Peyer's patch (tissue), 4 donors: ENCODE measurements around the gene GKN1.

Source experiments
- POLR2A ChIP-seq, 2 donors: fragments of 450-650 bp; IDR thresholded peaks; one replicate each; pipeline ENCODE4 v1.5.1; 2017; ENCODE audit warnings: antibody characterized with exemption in 2 of 2, mild to moderate bottlenecking in 2 of 2, moderate library complexity in 2 of 2
- TF ChIP-seq, protein P1 (sequence below), 6 experiments: fragments of 450-650 bp in 4 of 6; fragments of 200-600 bp in 2 of 6; sonication (generic) in 1 of 6; IDR thresholded peaks; one replicate each; pipeline ENCODE4 v1.5.1; 2017 to 2019; ENCODE audit warnings: antibody characterized with exemption in 6 of 6, mild to moderate bottlenecking in 3 of 6, moderate library complexity in 1 of 6

GRCh38 chr2:69018678-69019095, 44.3 kb downstream of the GKN1 start:
- TF ChIP-seq, protein P1, sequence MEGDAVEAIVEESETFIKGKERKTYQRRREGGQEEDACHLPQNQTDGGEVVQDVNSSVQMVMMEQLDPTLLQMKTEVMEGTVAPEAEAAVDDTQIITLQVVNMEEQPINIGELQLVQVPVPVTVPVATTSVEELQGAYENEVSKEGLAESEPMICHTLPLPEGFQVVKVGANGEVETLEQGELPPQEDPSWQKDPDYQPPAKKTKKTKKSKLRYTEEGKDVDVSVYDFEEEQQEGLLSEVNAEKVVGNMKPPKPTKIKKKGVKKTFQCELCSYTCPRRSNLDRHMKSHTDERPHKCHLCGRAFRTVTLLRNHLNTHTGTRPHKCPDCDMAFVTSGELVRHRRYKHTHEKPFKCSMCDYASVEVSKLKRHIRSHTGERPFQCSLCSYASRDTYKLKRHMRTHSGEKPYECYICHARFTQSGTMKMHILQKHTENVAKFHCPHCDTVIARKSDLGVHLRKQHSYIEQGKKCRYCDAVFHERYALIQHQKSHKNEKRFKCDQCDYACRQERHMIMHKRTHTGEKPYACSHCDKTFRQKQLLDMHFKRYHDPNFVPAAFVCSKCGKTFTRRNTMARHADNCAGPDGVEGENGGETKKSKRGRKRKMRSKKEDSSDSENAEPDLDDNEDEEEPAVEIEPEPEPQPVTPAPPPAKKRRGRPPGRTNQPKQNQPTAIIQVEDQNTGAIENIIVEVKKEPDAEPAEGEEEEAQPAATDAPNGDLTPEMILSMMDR (IDR thresholded peaks at IDR 0.05) = no peak
- no peak for TF ChIP-seq POLR2A (IDR thresholded peaks at IDR 0.05)
